ENCODE measurements around the gene BAIAP2.

- TF ChIP-seq REST (IDR thresholded peaks at IDR 0.05; ENCODE audit: insufficient read depth in 1 of 2, low read depth in 2 of 2, low read length in 2 of 2) (no peak), POLR2AphosphoS5 (IDR thresholded peaks at IDR 0.05; ENCODE audit: low read depth, low read length) (peak; percentile 34; the same call in 1 of the 2 replicates), TAF1 (IDR thresholded peaks at IDR 0.05; ENCODE audit: borderline replicate concordance, insufficient read depth, low read length) (no peak), FOXP2 (optimal IDR thresholded peaks at IDR 0.05; ENCODE audit: borderline replicate concordance, extremely low read depth, extremely low read length, insufficient read depth) (no peak), SIN3A (IDR thresholded peaks at IDR 0.05; ENCODE audit: borderline replicate concordance, insufficient read depth, low read length) (no peak)
Observed at GRCh38 chr17:81117672-81118198, 82.8 kb downstream of the BAIAP2 start.

Data from PFSK-1 (cell line).